SH-SY5Y (cell line): Measurements from ENCODE around the gene POLE4.

Experiments used
- GATA2 ChIP-seq: IDR thresholded peaks from 2 replicates; pipeline ENCODE4 v1.6.1; 2011; ENCODE audit warnings: mild to moderate bottlenecking, low read depth, low read length
- GATA3 ChIP-seq: IDR thresholded peaks from 2 replicates; pipeline ENCODE4 v1.6.1; 2011; ENCODE audit warnings: low read depth, mild to moderate bottlenecking, low read length, moderate library complexity

The POLE4 gene

DNA sequence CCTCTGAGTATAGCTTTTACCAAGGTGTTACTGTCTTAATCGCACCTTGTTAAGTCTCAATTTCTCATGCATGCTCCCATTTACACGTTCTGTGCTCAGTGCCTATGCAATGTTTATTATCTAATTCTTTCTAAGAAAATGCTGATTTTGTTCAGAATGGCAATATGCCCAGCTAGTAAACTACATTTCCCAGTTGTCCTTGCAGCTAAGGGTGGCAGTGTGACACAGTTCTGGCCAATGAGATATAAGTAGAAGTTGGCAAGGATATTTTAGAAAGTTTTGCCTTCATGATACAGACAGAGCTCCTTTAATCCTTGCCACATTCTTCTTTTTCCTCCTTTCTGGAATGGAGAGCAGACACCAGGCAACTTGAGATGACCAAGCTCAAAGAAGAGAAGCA is 45.3 kb downstream of the POLE4 start:
- TF ChIP-seq GATA2, result no peak
- no peak for TF ChIP-seq GATA3

DNA sequence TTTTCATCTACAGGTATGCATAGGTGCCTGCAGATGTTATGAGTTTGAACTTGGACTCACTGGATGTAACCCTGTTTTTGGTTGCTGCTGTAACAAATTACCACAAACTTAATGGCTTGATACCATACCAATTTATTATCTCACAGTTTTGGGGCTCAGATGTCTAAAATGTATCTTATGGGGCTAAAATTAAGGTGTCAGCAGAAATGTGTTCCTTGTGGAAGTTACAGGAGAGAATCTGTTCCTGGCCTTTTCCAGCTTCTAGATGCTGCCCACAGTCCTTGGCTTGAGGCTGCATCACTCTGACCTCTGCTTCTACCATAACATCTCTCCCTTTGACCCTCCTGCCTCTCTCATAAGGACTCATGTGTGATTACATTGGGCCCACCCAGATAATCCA is 47.6 kb downstream of the POLE4 start:
- TF ChIP-seq GATA3 (no peak), GATA2 (no peak)

- TF ChIP-seq GATA2 (no peak), GATA3 (no peak)
Observed at GRCh38 chr2:75007061-75007460, 48.6 kb downstream of the POLE4 start.

DNA sequence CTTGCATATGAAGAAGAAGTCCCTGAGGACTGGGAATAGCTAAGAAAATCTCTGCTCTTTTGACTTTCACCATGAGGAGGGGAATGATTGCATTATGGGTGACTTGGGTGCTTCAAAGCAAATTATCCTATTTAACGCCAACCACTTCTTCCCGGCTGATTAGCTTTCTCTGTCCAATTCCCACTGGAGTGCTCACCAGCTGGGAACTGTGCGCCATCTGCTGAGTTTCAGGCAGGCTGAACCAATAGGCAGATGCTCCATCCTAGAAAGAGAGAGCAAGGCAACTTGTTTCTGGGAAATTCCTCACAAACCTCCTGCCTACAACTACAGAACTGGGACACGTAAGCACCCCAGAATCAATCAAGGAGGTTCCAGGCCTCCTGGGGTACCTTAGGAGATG is 49.4 kb downstream of the POLE4 start:
- TF ChIP-seq GATA3, result no peak
- TF ChIP-seq GATA2, result no peak

GRCh38 chr2:75010571-75010970 is 52.1 kb downstream of the POLE4 start:
- TF ChIP-seq GATA3 (no peak), GATA2 (no peak)

- TF ChIP-seq GATA3 (no peak), GATA2 (no peak)
Observed at GRCh38 chr2:75012080-75012479, 53.6 kb downstream of the POLE4 start.

DNA sequence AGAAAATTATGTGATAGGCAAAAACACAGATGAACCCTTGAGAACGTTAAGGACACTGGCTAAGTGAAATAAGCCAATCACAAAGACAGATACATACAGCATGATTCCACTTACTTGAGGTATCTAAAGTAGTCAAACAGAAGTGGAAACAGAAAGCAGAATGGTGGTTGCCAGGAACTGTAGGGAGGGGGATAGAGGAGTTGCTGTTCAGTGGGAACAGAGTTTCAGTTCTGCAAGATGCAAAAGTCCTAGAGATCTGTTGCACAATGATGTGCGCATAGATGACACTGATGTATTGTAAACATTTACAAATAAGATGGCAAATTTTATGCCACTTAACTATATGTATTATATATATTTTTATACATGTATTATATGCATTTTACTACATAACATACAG is 59.7 kb downstream of the POLE4 start:
- TF ChIP-seq GATA3 (no peak), GATA2 (no peak)
